Upper lobe of right lung (tissue), 1 donor: ENCODE measurements around the gene PIH1D2. TPM values are rescaled to one million over a fixed set of nuclear protein-coding genes. Genes with fewer than 3 reads are reported as not detected.
A peak's percentile ranks its signal among the peaks of the same experiment; 100 is the strongest.

ENCODE experiments used
- ATAC-seq: fragments of 200-7000 bp; cut with Tn5 transposase; one replicate; pipeline ENCODE4 v1.9.1; 2020; ENCODE audit warnings: mild to moderate bottlenecking, moderate library complexity
- DNase-seq: peaks from one replicate; pipeline ENCODE4 v3.0.0-alpha.2; 2020
- H3K27ac ChIP-seq: fragments of 200-600 bp; one replicate; pipeline ENCODE4 v1.8.0; 2022
- H3K27me3 ChIP-seq: fragments of 200-600 bp; one replicate; pipeline ENCODE4 v1.8.0; 2022; ENCODE audit warnings: mild to moderate bottlenecking
- H3K36me3 ChIP-seq: fragments of 200-600 bp; one replicate; pipeline ENCODE4 v1.8.0; 2022
- H3K4me1 ChIP-seq: fragments of 200-600 bp; one replicate; pipeline ENCODE4 v1.8.0; 2022
- H3K4me3 ChIP-seq: fragments of 200-600 bp; one replicate; pipeline ENCODE4 v1.8.0; 2022; ENCODE audit warnings: mild to moderate bottlenecking
- H3K9me3 ChIP-seq: fragments of 200-600 bp; one replicate; pipeline ENCODE4 v1.8.0; 2022
- CTCF ChIP-seq: fragments of 200-600 bp; IDR thresholded peaks from one replicate; pipeline ENCODE4 v1.8.0; 2022; ENCODE audit warnings: antibody characterized with exemption
- intact Hi-C: fragments of 100-400 bp; cut with DNase I; formaldehyde crosslinking; loops from one replicate; pipeline ENCODE4 v1.11.0; 2022
- total RNA-seq: library from RNA; stranded (reverse); fragmentation: NEBNext Ultra II Directional; extraction: Animal tissue kit (Norgen Biotek cat#: 25700); gene quantifications from one replicate; pipeline ENCODE4 v1.2.1, GENCODE V29; 2021
- donor health status: DM: no; HTN: yes; CAD: no; lungs with severe emphysema.

Gene PIH1D2
- total RNA-seq, 1 donor from 2014 or later, result 1.3 TPM

DNA sequence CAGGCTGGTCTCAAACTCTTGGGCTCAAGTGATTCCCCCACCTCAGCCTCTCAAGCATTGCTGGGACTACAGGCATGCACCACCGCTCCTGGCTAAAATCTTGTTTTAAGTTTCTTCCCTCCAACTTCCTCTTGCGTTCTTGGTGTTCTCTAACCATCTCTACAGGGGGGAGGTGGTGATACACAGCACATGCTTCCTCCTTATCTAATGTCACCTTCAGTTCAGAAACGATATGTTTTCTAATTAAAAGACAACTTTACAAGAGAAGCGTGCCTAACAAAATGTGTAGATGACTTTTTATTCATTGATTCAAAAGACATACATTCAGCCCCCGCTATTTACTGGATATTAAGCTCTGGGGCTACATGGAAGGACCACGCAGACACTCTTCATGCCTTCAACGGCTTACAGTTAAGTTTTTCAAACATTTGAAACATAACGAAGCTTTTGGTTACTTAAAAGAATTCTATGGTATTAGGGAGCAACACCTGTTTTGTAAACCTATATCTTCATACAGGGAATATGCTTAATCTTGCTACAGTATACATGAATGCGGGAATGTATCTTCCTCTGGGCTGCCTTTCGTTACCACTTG is 49.5 kb downstream of the PIH1D2 start:
- Histone ChIP-seq H3K27ac (peak overlapping the region; percentile 90), H3K4me1 (peaks cover 11% of the 10 kb centered on the region), H3K9me3 (no peaks in the 10 kb centered on the region), H3K27me3 (no peaks in the 10 kb centered on the region), H3K36me3 (peaks cover 20% of the 10 kb centered on the region), H3K4me3 (peak overlapping the region; percentile 83)
- no peak for TF ChIP-seq CTCF
- ATAC-seq (no peak), DNase-seq (no peak)
- intact Hi-C loops, result no loop called here

- H3K27me3 ChIP-seq, result no peaks in the 10 kb centered on the region
- H3K4me3 ChIP-seq, result no peak overlapping the region
- no peaks in the 10 kb centered on the region for H3K9me3 ChIP-seq
- DNase-seq (no peak), ATAC-seq (no peak)
- intact Hi-C loops, result no loop called here
- no peak for TF ChIP-seq CTCF
- peaks cover 11% of the 10 kb centered on the region for H3K4me1 ChIP-seq
- peaks cover 20% of the 10 kb centered on the region for H3K36me3 ChIP-seq
- no peak overlapping the region for H3K27ac ChIP-seq
Observed at GRCh38 chr11:112023104-112023503, 50.7 kb downstream of the PIH1D2 start.

DNA sequence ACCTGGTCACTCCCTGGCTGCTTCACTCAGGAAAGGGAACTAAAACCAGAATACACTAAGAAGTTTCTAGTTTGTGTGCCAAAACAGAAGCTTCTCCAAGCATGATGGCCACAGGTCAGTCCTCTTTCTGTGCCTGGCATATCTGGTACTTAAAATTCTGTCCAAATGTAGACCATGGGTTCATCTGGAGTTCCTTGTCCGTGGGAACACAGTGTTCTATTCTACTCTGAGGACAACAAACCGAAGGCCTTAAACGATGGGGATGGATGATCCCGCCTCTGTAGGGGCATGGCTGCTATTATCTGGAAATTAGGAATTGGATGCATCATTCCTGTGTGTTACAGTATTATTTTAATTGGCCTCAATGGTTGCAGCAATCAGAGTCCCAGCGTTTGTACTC is 54.8 kb downstream of the PIH1D2 start:
- DNase-seq (no peak), ATAC-seq (no peak)
- no peak for TF ChIP-seq CTCF
- no peak overlapping the region for H3K4me3 ChIP-seq
- peaks cover under 1% of the 10 kb centered on the region for H3K4me1 ChIP-seq
- H3K36me3 ChIP-seq, result peaks cover 24% of the 10 kb centered on the region
- no peaks in the 10 kb centered on the region for H3K27me3 ChIP-seq
- H3K9me3 ChIP-seq, result no peaks in the 10 kb centered on the region
- intact Hi-C loops, result no loop called here
- H3K27ac ChIP-seq, result no peak overlapping the region

Other genes with a start within 250 kb of the PIH1D2 start
- gene ALG9, start 202.4 kb downstream of the PIH1D2 start, total RNA-seq, result 26.6 TPM
- gene FDXACB1, start 194.9 kb downstream of the PIH1D2 start, total RNA-seq, result 1.9 TPM
- gene CFAP68, start 194.5 kb downstream of the PIH1D2 start, total RNA-seq, result 20.0 TPM
- 113 TPM for gene CRYAB, start 162.2 kb downstream of the PIH1D2 start, total RNA-seq
- gene HSPB2, start 161.3 kb downstream of the PIH1D2 start, total RNA-seq, result 9.2 TPM
- 9.8 TPM for gene C11orf52, start 155.1 kb downstream of the PIH1D2 start, total RNA-seq
- gene DIXDC1, start 136.7 kb downstream of the PIH1D2 start, total RNA-seq, result 15.2 TPM
- gene DLAT, start 48.6 kb downstream of the PIH1D2 start, total RNA-seq, result 29.2 TPM
- 18.9 TPM for gene NKAPD1, start 282 bp upstream of the PIH1D2 start, total RNA-seq
- 33.9 TPM for gene TIMM8B, start 12.7 kb upstream of the PIH1D2 start, total RNA-seq
- 90.1 TPM for gene SDHD, start 12.9 kb upstream of the PIH1D2 start, total RNA-seq
- gene IL18, start 90.1 kb upstream of the PIH1D2 start, total RNA-seq, result 49.9 TPM
- not detected for gene TEX12, start 93.4 kb upstream of the PIH1D2 start, total RNA-seq
- 7.7 TPM for gene BCO2, start 101.5 kb upstream of the PIH1D2 start, total RNA-seq
- gene PTS, start 152.4 kb upstream of the PIH1D2 start, total RNA-seq, result 22.5 TPM
- gene PLET1, start 186.8 kb upstream of the PIH1D2 start, total RNA-seq, result not detected